ENCODE results near the gene IFT81. TPM values are rescaled to one million over a fixed set of nuclear protein-coding genes. Genes with fewer than 3 reads are reported as not detected.
A peak's percentile ranks its signal among the peaks of the same experiment; 100 is the strongest.

Gene IFT81
- total and polyA plus RNA-seq, 2 of the 13 experiments (the other 11 are each of a cell fraction or from before 2014, with no cell fraction given), result 4.2 to 13.0 TPM

GRCh38 chr12:110111476-110112334 is 12.5 kb upstream of the IFT81 start (continued):
- TF ChIP-seq, protein P1, sequence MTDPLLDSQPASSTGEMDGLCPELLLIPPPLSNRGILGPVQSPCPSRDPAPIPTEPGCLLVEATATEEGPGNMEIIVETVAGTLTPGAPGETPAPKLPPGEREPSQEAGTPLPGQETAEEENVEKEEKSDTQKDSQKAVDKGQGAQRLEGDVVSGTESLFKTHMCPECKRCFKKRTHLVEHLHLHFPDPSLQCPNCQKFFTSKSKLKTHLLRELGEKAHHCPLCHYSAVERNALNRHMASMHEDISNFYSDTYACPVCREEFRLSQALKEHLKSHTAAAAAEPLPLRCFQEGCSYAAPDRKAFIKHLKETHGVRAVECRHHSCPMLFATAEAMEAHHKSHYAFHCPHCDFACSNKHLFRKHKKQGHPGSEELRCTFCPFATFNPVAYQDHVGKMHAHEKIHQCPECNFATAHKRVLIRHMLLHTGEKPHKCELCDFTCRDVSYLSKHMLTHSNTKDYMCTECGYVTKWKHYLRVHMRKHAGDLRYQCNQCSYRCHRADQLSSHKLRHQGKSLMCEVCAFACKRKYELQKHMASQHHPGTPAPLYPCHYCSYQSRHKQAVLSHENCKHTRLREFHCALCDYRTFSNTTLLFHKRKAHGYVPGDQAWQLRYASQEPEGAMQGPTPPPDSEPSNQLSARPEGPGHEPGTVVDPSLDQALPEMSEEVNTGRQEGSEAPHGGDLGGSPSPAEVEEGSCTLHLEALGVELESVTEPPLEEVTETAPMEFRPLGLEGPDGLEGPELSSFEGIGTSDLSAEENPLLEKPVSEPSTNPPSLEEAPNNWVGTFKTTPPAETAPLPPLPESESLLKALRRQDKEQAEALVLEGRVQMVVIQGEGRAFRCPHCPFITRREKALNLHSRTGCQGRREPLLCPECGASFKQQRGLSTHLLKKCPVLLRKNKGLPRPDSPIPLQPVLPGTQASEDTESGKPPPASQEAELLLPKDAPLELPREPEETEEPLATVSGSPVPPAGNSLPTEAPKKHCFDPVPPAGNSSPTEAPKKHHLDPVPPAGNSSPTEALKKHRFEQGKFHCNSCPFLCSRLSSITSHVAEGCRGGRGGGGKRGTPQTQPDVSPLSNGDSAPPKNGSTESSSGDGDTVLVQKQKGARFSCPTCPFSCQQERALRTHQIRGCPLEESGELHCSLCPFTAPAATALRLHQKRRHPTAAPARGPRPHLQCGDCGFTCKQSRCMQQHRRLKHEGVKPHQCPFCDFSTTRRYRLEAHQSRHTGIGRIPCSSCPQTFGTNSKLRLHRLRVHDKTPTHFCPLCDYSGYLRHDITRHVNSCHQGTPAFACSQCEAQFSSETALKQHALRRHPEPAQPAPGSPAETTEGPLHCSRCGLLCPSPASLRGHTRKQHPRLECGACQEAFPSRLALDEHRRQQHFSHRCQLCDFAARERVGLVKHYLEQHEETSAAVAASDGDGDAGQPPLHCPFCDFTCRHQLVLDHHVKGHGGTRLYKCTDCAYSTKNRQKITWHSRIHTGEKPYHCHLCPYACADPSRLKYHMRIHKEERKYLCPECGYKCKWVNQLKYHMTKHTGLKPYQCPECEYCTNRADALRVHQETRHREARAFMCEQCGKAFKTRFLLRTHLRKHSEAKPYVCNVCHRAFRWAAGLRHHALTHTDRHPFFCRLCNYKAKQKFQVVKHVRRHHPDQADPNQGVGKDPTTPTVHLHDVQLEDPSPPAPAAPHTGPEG (CRISPR knock-in tag; IDR thresholded peaks at IDR 0.05), result no peak
- TF ChIP-seq ZMYM3 (CRISPR knock-in tag; IDR thresholded peaks at IDR 0.05) (peak; percentile 20; the same call in 1 of the 2 replicates), BHLHE40 (IDR thresholded peaks at IDR 0.05; ENCODE audit: low read length) (no peak), RFX5 (IDR thresholded peaks at IDR 0.05; ENCODE audit: low read depth, low read length) (no peak), PHB2 (IDR thresholded peaks at IDR 0.05; ENCODE audit: partially characterized antibody) (no peak), ZNF704 (CRISPR knock-in tag; IDR thresholded peaks at IDR 0.05; ENCODE audit: borderline replicate concordance) (no peak), RFXAP (CRISPR knock-in tag; IDR thresholded peaks at IDR 0.05; ENCODE audit: borderline replicate concordance) (no peak), NCOA1 (CRISPR knock-in tag; IDR thresholded peaks at IDR 0.05) (no peak), ZNF383 (CRISPR knock-in tag; IDR thresholded peaks at IDR 0.05; ENCODE audit: borderline replicate concordance) (no peak), CEBPZ (IDR thresholded peaks at IDR 0.05; ENCODE audit: low read length) (no peak), ZNF777 (CRISPR knock-in tag; IDR thresholded peaks at IDR 0.05) (no peak), SMAD3 (CRISPR knock-in tag; IDR thresholded peaks at IDR 0.05) (peak; percentile 73; the same call in 1 of the 2 replicates), PAF1 (CRISPR knock-in tag; IDR thresholded peaks at IDR 0.05) (no peak), ZNF556 (CRISPR knock-in tag; IDR thresholded peaks at IDR 0.05; ENCODE audit: borderline replicate concordance) (no peak), THYN1 (CRISPR knock-in tag; IDR thresholded peaks at IDR 0.05; ENCODE audit: borderline replicate concordance, low read depth) (no peak), ZNF737 (CRISPR knock-in tag; IDR thresholded peaks at IDR 0.05; ENCODE audit: borderline replicate concordance) (no peak), MTF1 (CRISPR knock-in tag; IDR thresholded peaks at IDR 0.05) (no peak), ZNF605 (CRISPR knock-in tag; IDR thresholded peaks at IDR 0.05) (no peak)
- TF ChIP-seq, protein P2, sequence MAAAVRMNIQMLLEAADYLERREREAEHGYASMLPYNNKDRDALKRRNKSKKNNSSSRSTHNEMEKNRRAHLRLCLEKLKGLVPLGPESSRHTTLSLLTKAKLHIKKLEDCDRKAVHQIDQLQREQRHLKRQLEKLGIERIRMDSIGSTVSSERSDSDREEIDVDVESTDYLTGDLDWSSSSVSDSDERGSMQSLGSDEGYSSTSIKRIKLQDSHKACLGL (CRISPR knock-in tag; IDR thresholded peaks at IDR 0.05), result no peak

Data from HepG2 (cell line).